Measurements from ENCODE around the gene KATNAL1.

DNA sequence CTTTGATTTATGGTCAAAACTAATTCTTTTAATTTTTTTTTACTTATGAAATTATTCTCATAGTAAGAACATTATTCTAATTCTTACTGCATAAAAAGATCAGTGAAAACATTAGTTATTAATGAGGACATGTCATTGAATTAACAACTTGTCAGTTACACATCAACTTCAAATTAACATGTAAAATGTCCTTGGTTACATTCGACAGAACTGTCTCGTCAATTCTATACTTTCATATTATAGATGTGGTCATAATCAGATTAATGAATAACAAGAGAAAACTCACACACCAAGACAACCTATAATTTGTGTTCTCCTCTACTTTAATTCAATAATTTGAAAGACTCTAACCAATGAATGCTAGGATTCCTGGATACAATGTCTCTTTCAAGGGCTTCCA lies 66.7 kb downstream of the KATNAL1 start:
- no peak for TF ChIP-seq POLR2A (IDR thresholded peaks at IDR 0.05)
- TF ChIP-seq, protein P1, sequence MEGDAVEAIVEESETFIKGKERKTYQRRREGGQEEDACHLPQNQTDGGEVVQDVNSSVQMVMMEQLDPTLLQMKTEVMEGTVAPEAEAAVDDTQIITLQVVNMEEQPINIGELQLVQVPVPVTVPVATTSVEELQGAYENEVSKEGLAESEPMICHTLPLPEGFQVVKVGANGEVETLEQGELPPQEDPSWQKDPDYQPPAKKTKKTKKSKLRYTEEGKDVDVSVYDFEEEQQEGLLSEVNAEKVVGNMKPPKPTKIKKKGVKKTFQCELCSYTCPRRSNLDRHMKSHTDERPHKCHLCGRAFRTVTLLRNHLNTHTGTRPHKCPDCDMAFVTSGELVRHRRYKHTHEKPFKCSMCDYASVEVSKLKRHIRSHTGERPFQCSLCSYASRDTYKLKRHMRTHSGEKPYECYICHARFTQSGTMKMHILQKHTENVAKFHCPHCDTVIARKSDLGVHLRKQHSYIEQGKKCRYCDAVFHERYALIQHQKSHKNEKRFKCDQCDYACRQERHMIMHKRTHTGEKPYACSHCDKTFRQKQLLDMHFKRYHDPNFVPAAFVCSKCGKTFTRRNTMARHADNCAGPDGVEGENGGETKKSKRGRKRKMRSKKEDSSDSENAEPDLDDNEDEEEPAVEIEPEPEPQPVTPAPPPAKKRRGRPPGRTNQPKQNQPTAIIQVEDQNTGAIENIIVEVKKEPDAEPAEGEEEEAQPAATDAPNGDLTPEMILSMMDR (IDR thresholded peaks at IDR 0.05), result no peak
- no peak for TF ChIP-seq POLR2AphosphoS5 (IDR thresholded peaks at IDR 0.05)

Data from prostate gland (tissue), 2 donors.